Ascending aorta (tissue), 2 donors: ENCODE results near the gene PDS5B. TPM values are rescaled to one million over a fixed set of nuclear protein-coding genes. Genes with fewer than 3 reads are reported as not detected.

Experiments used
- DNase-seq, 2 donors: peaks; one replicate each; pipeline ENCODE4 v3.0.0-alpha.2; 2019; ENCODE audit warnings: low spot score in 2 of 2
- H3K27ac ChIP-seq, 2 donors: fragments of 200-600 bp; sonication (generic); one replicate each; pipeline ENCODE4 v1.5.1; 2016 to 2017; ENCODE audit warnings: mild to moderate bottlenecking in 1 of 2
- H3K27me3 ChIP-seq: fragments of 200-600 bp; sonication (generic); one replicate; pipeline ENCODE4 v1.5.1; 2017
- H3K36me3 ChIP-seq, 2 donors: fragments of 200-600 bp; sonication (generic); one replicate each; pipeline ENCODE4 v1.5.1; 2016
- H3K4me1 ChIP-seq, 2 donors: fragments of 200-600 bp; sonication (generic); one replicate each; pipeline ENCODE4 v1.5.1; 2016 to 2017; ENCODE audit warnings: mild to moderate bottlenecking in 1 of 2
- H3K4me3 ChIP-seq, 2 donors: fragments of 200-600 bp; sonication (generic); one replicate each; pipeline ENCODE4 v1.5.1; 2016 to 2017; ENCODE audit warnings: mild to moderate bottlenecking in 1 of 2
- H3K9me3 ChIP-seq, 2 donors: fragments of 200-600 bp; sonication (generic); one replicate each; pipeline ENCODE4 v1.5.1; 2016
- intact Hi-C: fragments of 100-400 bp; cut with DNase I; formaldehyde crosslinking; loops from one replicate; pipeline ENCODE4 v1.15.1; 2023
- total RNA-seq: library from RNA; depleted of rRNA; stranded (reverse); fragments of >200 nt; gene quantifications from one replicate; pipeline ENCODE4 v1.1.0, GENCODE V29; 2016
- TF ChIP-seq, protein P1 (sequence below), 3 experiments: fragments of 200-600 bp in 2 of 3; fragments of 450-650 bp in 1 of 3; sonication (generic) in 2 of 3; IDR thresholded peaks; one replicate each; pipeline ENCODE4 v1.5.1; 2016 to 2019; ENCODE audit warnings: antibody characterized with exemption in 3 of 3, mild to moderate bottlenecking in 1 of 3, moderate library complexity in 1 of 3

PDS5B gene
- total RNA-seq, 1 donor from 2014 or later: 31.0 TPM

DNA sequence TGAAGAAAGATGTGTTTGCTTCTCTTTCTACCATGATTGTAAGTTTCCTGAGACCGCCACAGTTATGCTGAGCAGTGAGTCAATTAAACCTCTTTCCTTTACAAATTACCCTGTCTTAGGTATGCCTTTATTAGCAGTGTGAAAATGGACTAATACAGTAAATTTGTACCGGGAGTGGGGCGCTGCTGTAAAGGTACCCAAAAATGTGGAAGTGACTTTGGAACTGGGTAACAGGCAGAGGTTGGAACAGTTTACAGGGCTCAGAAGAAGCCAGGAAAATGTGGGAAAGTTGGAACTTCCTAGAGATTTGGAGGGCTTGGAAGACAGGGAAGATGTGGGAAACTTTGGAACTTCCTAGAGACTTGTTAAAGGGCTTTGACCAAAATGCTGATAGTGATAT is 9.2 kb upstream of the PDS5B start:
- Histone ChIP-seq H3K27ac (no peak overlapping the region), H3K4me3 (no peak overlapping the region), H3K4me1 (no peaks in the 10 kb centered on the region), H3K9me3 (no peaks in the 10 kb centered on the region), H3K36me3 (no peaks in the 10 kb centered on the region), H3K27me3 (no peaks in the 10 kb centered on the region)
- DNase-seq: no peak
- intact Hi-C loops: no loop called here
- TF ChIP-seq, protein P1, sequence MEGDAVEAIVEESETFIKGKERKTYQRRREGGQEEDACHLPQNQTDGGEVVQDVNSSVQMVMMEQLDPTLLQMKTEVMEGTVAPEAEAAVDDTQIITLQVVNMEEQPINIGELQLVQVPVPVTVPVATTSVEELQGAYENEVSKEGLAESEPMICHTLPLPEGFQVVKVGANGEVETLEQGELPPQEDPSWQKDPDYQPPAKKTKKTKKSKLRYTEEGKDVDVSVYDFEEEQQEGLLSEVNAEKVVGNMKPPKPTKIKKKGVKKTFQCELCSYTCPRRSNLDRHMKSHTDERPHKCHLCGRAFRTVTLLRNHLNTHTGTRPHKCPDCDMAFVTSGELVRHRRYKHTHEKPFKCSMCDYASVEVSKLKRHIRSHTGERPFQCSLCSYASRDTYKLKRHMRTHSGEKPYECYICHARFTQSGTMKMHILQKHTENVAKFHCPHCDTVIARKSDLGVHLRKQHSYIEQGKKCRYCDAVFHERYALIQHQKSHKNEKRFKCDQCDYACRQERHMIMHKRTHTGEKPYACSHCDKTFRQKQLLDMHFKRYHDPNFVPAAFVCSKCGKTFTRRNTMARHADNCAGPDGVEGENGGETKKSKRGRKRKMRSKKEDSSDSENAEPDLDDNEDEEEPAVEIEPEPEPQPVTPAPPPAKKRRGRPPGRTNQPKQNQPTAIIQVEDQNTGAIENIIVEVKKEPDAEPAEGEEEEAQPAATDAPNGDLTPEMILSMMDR (IDR thresholded peaks at IDR 0.05): no peak

DNA sequence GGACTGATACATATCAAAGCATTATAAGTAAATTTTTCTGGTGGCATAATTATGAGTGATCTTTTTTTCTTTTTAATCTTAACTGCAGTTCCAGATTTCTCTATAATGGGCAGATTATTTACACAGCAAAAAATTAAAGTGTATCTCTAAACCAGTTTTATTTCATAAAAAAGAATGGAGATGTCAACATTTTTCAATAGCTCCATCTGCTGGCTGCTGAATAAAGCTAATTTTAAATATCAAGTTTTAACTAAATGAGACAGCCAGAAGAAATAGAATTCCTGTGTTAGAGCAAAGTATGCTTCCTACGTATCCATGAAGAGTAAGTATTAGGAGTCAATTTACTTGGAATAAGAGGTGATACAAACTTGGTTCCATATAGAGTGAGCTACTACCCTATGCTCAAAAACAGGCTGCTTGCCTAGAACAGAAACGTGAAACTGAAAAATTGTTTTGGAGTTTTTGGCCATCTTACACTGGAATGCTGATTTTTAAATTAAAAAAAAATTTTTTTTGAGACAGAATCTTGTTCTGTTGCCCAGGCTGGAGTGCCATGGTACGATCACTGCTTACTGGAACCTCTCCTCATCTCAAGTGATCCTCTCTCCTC is 5.0 kb upstream of the PDS5B start:
- Histone ChIP-seq H3K36me3 (no peaks in the 10 kb centered on the region), H3K4me1 (peaks cover 0 to 5% of the 10 kb centered on the region in 2 donors), H3K27ac (no peak overlapping the region), H3K27me3 (no peaks in the 10 kb centered on the region), H3K9me3 (no peaks in the 10 kb centered on the region), H3K4me3 (no peak overlapping the region)
- TF ChIP-seq, protein P1 (IDR thresholded peaks at IDR 0.05): peak; percentile 36 to 60 (median 41)
- DNase-seq: no peak
- intact Hi-C loops: loop anchor here (5.0 to 10.0 kb wide), 2 partner anchors 199 to 644 kb away; no protein-coding TSS in a partner anchor

DNA sequence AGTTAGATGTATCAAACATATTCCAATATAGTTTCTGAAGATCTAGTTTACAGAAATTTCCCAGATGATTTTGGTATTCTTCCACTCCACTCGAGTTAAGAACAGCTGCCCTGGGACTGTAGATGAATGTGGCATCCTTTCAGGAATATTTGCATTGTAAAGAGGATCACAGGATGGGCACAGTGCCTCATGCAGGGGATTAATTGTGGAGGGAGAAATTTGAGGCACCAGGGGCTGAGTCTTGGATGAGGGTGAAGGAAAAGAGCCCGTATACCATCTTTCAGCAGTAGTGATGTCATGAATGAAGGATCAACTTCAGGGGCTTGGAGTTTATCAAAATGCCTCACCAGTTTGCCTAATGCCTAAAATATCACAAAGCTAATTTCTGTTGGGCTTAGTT is 4.0 kb upstream of the PDS5B start:
- Histone ChIP-seq H3K36me3 (no peaks in the 10 kb centered on the region), H3K4me3 (no peak overlapping the region), H3K27ac (no peak overlapping the region), H3K9me3 (no peaks in the 10 kb centered on the region), H3K4me1 (peaks cover 0 to 5% of the 10 kb centered on the region in 2 donors), H3K27me3 (no peaks in the 10 kb centered on the region)
- no peak for DNase-seq
- intact Hi-C loops: loop anchor here (5.0 to 10.0 kb wide), 2 partner anchors 200 to 643 kb away; no protein-coding TSS in a partner anchor
- TF ChIP-seq, protein P1 (IDR thresholded peaks at IDR 0.05): no peak

DNA sequence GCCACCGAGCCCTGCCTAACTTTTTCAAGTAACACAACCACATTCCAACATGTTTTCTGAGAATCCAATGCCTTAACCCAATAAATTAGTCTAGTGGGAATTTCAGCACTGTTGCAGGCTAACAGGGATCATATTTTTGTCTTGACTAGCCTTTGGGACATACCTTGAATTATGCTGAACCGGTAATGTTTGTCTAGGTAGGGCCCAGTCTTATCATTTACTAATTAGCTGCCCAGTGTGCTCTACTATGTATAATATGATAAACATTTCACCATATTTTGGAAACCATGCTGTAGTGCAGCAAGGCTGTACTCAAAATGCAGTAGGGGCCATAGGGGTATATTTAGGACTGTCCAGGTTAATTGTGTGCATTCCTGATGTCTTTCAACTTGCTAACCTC is 3.3 kb upstream of the PDS5B start:
- Histone ChIP-seq H3K4me3 (no peak overlapping the region), H3K4me1 (peaks cover 0 to 5% of the 10 kb centered on the region in 2 donors), H3K27me3 (no peaks in the 10 kb centered on the region), H3K36me3 (no peaks in the 10 kb centered on the region), H3K9me3 (no peaks in the 10 kb centered on the region), H3K27ac (no peak overlapping the region)
- intact Hi-C loops: loop anchor here (5.0 to 10.0 kb wide), 2 partner anchors 201 to 642 kb away; no protein-coding TSS in a partner anchor
- TF ChIP-seq, protein P1 (IDR thresholded peaks at IDR 0.05): no peak
- no peak for DNase-seq

DNA sequence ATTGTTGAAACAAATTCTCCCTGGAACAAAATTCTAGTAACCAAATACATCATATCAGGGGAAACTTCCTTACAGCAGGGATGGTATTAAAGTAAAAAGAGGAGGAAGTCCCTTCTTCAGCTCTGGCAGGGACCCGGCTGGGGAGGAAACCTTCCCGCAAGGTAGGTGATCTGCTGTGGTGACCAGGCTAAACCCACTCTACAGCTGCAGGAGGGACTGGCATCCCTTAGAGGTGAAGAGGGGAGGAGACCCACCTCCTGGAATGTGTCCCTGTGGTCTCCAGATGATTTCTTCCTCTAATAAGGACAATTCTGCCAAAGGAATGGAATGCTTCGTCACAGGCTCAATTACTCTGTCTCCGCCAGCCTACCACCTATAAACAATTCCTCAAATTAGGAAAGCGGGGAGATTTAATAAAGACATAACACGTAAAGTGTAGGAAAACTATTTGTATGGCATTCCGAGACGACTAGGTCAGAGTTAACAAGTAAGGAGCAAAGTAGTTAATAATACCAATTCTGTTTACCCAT is 637 bp upstream of the PDS5B start:
- no peaks in the 10 kb centered on the region for H3K36me3 ChIP-seq
- H3K27ac ChIP-seq: peak overlapping the region; percentile 66 to 98
- peak overlapping the region; percentile 88 to 96 for H3K4me3 ChIP-seq
- no peaks in the 10 kb centered on the region for H3K9me3 ChIP-seq
- intact Hi-C loops: loop anchor here (1.0 to 10.0 kb wide), 7 partner anchors 47 to 1137 kb away; partner anchors contain the start of genes N4BP2L1 and N4BP2L2
- DNase-seq: no peak
- H3K27me3 ChIP-seq: no peaks in the 10 kb centered on the region
- TF ChIP-seq, protein P1 (IDR thresholded peaks at IDR 0.05): no peak
- peaks cover 0 to 13% of the 10 kb centered on the region in 2 donors for H3K4me1 ChIP-seq
